ENCODE data around the gene TBC1D1. TPM values are rescaled to one million over a fixed set of nuclear protein-coding genes. Genes with fewer than 3 reads are reported as not detected.

Gene TBC1D1
- total RNA-seq, 1 experiment from 2014 or later = 36.0 TPM

GRCh38 chr4:38085751-38086150, 194.9 kb downstream of the TBC1D1 start:
- BruUV-seq (replicated peaks) = no TSS peak
- Mint-ChIP-seq H3K36me3 (ENCODE audit: insufficient read depth, unreplicated experiment) (no peaks in the 10 kb centered on the region), H3K9me3 (ENCODE audit: unreplicated experiment) (no peaks in the 10 kb centered on the region), H3K4me3 (ENCODE audit: unreplicated experiment) (no peak overlapping the region), H3K4me1 (ENCODE audit: insufficient read depth, unreplicated experiment) (no peaks in the 10 kb centered on the region), H3K27me3 (ENCODE audit: insufficient read depth, unreplicated experiment) (no peaks in the 10 kb centered on the region), H3K27ac (ENCODE audit: low read depth, unreplicated experiment) (no peak overlapping the region)
- POLR2A ChIA-PET = interaction anchor here (0.8 to 1.3 kb wide), 3 partner anchors 14 to 771 kb away, joined by 3 to 5 read pairs (median 4); partner anchors contain the start of gene TLR6
- no peak for TF ChIP-seq CTCF (IDR thresholded peaks at IDR 0.05; ENCODE audit: unreplicated experiment)
- CTCF ChIA-PET = interaction anchor here (0.6 to 1.8 kb wide), 3 partner anchors 19 to 696 kb away, joined by 3 to 12 read pairs (median 5); partner anchors contain the start of gene TLR10
- no peak for DNase-seq (ENCODE audit: unreplicated experiment)
- intact Hi-C loops (cut with micrococcal nuclease) = no loop called here

- TF ChIP-seq CTCF (IDR thresholded peaks at IDR 0.05; ENCODE audit: unreplicated experiment) = no peak
- H3K27me3 Mint-ChIP-seq (ENCODE audit: insufficient read depth, unreplicated experiment) = no peaks in the 10 kb centered on the region
- no peaks in the 10 kb centered on the region for H3K36me3 Mint-ChIP-seq (ENCODE audit: insufficient read depth, unreplicated experiment)
- no peak overlapping the region for H3K27ac Mint-ChIP-seq (ENCODE audit: low read depth, unreplicated experiment)
- intact Hi-C loops (cut with micrococcal nuclease) = no loop called here
- no peak for DNase-seq (ENCODE audit: unreplicated experiment)
- CTCF ChIA-PET = interaction anchor here (0.6 to 1.8 kb wide), 6 partner anchors 20 to 696 kb away, joined by 3 to 12 read pairs (median 4); partner anchors contain the start of gene TLR10
- no peak overlapping the region for H3K4me3 Mint-ChIP-seq (ENCODE audit: unreplicated experiment)
- peaks cover 5% of the 10 kb centered on the region for H3K4me1 Mint-ChIP-seq (ENCODE audit: insufficient read depth, unreplicated experiment)
- no TSS peak for BruUV-seq (replicated peaks)
- H3K9me3 Mint-ChIP-seq (ENCODE audit: unreplicated experiment) = no peaks in the 10 kb centered on the region
- POLR2A ChIA-PET = interaction anchor here (0.9 to 1.3 kb wide), 3 partner anchors 13 to 516 kb away, joined by 3 to 5 read pairs (median 3); no protein-coding TSS in a partner anchor
Observed at GRCh38 chr4:38086151-38086848, 195.4 kb downstream of the TBC1D1 start.

GRCh38 chr4:38086849-38087226, 196.0 kb downstream of the TBC1D1 start:
- Mint-ChIP-seq H3K4me3 (ENCODE audit: unreplicated experiment) (no peak overlapping the region), H3K27me3 (ENCODE audit: insufficient read depth, unreplicated experiment) (no peaks in the 10 kb centered on the region), H3K27ac (ENCODE audit: low read depth, unreplicated experiment) (no peak overlapping the region), H3K4me1 (ENCODE audit: insufficient read depth, unreplicated experiment) (peaks cover 10% of the 10 kb centered on the region), H3K36me3 (ENCODE audit: insufficient read depth, unreplicated experiment) (no peaks in the 10 kb centered on the region), H3K9me3 (ENCODE audit: unreplicated experiment) (no peaks in the 10 kb centered on the region)
- ChIA-PET CTCF (interaction anchor here (0.6 to 1.8 kb wide), 5 partner anchors 25 to 695 kb away, joined by 3 to 12 read pairs (median 4); partner anchors contain the start of gene TLR10), POLR2A (interaction anchor here (0.9 to 1.3 kb wide), 2 partner anchors 13 to 515 kb away, joined by 3 to 5 read pairs; no protein-coding TSS in a partner anchor)
- TF ChIP-seq CTCF (IDR thresholded peaks at IDR 0.05; ENCODE audit: unreplicated experiment) = no peak
- DNase-seq (ENCODE audit: unreplicated experiment) = no peak
- no TSS peak for BruUV-seq (replicated peaks)
- intact Hi-C loops (cut with micrococcal nuclease) = no loop called here

- intact Hi-C loops (cut with micrococcal nuclease) = no loop called here
- TF ChIP-seq CTCF (IDR thresholded peaks at IDR 0.05; ENCODE audit: unreplicated experiment) = no peak
- Mint-ChIP-seq H3K27me3 (ENCODE audit: insufficient read depth, unreplicated experiment) (no peaks in the 10 kb centered on the region), H3K4me3 (ENCODE audit: unreplicated experiment) (no peak overlapping the region), H3K36me3 (ENCODE audit: insufficient read depth, unreplicated experiment) (no peaks in the 10 kb centered on the region), H3K27ac (ENCODE audit: low read depth, unreplicated experiment) (no peak overlapping the region), H3K9me3 (ENCODE audit: unreplicated experiment) (no peaks in the 10 kb centered on the region), H3K4me1 (ENCODE audit: insufficient read depth, unreplicated experiment) (peaks cover 12% of the 10 kb centered on the region)
- CTCF ChIA-PET = no interaction called here
- no peak for DNase-seq (ENCODE audit: unreplicated experiment)
- BruUV-seq (replicated peaks) = no TSS peak
- POLR2A ChIA-PET = interaction anchor here (0.8 to 1.1 kb wide), 2 partner anchors 64 to 74 kb away, joined by 3 read pairs; no protein-coding TSS in a partner anchor
Observed at GRCh38 chr4:38088321-38088720, 197.4 kb downstream of the TBC1D1 start.
